Activated CD8-positive, alpha-beta memory T cell treated with anti-CD3 and anti-CD28 coated beads, Interleukin-2, amount 50 U/mL, for 48 hours (primary cell): Measurements from ENCODE around the gene KAT2A.
A peak's percentile ranks its signal among the peaks of the same experiment; 100 is the strongest.

Experiments used
- DNase-seq: peaks from one replicate; pipeline ENCODE4 v3.0.0-alpha.2; 2020

Gene KAT2A

DNA sequence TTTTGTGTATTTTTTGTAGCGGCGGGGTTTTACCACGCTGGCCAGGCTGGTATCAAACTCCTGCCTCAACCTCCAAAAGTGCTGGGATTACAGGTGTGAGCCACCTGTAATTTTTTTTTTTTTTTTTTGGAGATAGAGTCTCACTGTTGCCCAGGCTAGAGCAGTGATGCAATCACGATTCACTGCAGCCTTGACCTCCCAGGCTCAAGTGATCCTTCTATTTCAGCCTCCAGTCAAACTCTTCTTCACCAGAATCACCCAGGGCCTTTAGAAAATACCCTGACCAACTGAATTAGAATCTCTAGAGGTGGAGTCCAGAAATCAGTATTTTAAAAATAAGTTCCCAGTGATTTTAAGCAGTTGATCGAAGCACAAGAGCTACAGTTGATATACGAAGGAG lies 14.0 kb upstream of the KAT2A start:
- no peak for DNase-seq

DNA sequence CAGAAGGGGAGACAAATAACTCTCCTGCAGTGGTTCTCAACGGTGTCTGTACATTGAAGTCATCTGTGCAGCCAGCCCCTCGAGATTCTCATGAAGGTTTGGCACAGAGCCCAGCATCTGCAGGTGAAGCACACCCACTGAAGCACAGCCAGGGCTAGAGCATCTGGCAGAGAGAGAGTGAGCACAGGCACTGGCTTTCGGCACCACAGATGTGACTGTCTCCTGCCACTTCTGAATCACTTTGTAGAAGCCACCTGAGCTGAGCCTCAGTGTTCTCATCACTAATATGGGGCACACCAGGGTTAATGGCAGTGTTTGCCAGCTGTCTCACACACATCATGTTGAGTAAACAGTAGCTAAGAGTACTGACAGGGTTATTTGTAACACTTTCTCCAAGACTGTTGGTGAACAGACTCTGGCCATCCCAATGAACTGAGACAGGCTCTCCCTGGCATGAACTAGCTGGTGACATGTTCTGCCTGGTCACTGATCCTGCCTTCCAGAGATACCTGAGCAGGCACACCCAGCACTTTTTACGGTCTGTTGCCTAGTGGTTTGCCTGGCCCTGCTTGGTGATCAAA lies 12.4 kb upstream of the KAT2A start:
- DNase-seq, result no peak

DNA sequence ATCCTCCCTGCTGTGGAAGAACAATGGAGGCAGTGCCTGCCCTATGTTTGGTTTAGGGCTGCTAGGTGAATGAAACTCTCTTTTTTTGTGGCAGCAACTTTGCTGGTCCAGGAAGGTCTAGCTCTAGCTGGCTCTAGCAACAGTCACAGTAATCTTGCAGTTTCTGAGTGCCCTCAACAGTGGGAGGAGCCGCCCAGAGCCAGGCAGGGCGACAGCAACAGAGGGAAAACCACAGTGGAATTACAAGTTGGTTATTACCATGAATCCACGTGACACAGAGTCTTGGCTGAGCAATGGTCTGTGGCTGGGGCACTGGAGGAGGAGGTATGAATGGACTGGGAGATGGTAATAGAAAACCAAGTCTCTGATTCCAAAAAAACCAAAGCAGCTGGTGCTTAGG lies 11.8 kb upstream of the KAT2A start:
- no peak for DNase-seq

DNA sequence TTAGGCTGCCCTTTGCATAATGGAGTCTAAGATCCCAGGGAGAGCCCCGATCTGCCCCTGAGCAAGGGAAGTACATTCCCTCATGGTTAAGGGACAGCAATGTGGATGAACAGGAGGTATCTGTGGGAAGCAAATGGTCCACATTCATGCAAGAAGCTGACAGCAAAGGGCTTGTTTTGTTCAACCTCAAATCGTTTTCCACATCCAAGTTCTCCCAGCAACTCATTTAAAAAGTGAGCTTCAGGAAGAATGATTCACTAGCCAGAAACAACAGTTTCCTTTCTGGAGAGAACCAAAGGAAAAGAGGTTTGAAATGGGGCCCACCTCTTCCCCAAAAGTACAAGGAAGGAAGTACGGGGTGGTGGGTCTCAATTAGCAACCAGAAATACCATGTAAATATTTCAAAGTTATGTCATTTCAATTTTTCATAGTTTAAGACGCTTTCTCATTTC lies 10.8 kb upstream of the KAT2A start:
- no peak for DNase-seq

DNA sequence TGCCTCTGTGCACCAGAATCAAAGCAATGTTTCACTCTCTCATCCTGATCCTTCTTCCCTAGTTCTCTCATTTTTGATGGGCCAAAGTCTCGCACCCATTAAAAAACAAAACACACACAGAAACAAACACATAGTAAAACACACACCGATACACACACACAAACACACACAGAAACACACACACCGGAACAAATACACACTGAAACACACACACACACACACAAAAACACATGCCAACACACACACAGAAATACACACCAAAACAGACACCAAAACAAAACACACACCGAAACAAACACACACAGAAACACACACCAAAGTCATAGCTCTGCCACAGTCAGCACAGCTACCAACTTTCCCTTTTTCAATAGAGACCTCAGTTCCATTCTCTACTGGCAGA lies 10.1 kb upstream of the KAT2A start:
- DNase-seq, result no peak

DNA sequence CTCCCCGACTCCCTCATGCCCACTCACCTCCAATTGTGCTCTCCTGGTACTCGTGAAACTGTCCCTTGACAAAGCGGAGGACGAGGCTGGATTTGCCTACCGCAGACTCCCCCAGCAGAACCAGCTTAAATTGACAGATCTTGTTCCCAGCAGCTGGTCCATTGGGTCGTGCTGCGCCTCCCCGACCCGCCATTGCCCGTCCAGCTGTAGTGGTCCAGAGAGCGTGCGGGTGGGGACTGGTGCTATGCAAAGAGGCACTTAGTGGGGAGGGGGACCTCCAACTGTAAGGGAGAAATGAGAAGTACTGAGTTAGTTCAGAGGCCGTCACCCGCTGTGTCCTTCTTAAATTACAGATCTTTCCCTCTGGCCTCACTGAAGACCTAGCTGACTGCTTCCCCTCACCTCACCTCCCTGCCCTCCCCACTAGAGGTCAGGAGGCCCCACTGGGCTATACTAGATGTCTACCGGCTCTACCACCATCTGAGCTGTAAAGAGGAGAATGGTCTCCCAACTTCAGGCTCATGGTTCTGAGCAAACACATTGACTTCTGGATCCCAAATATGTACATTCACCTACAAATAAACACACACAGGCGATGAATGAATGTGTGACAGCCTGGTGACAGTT lies 9.3 kb upstream of the KAT2A start:
- DNase-seq, result no peak

DNA sequence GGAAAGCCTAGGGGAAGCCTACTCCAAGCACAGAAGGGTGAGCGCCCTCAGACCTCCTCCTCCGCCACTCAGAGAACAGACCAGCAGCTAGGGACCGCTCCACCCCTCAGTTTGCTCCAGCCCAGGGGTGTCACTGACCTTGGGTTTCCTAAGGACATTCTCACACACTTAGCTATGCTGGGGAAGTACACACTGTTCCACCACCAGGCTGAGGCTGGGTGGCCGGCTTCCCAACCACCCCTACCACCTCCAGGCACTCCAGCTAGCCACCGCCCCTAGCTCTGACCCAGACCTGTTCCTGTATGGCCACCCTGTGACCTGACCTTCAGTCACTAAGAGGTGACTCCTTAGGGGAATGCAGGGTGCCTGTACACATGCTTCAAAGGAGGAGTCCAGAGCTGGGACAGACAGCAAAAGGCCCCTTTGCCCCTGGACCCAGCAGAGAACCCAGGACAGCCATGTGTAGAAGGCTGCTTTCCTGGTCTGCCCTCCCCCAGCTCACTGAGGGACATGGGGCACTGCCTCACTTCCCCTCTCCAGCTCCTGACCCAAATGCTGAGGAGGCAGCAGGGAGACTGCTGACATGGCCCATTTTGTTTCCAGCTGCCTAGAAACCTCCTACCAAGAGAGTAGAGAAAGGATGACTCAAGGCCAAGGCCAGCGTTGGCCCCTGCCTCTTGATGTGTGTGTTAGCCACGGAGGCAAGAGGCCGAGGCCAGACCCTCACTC lies 8.1 kb upstream of the KAT2A start:
- no peak for DNase-seq

DNA sequence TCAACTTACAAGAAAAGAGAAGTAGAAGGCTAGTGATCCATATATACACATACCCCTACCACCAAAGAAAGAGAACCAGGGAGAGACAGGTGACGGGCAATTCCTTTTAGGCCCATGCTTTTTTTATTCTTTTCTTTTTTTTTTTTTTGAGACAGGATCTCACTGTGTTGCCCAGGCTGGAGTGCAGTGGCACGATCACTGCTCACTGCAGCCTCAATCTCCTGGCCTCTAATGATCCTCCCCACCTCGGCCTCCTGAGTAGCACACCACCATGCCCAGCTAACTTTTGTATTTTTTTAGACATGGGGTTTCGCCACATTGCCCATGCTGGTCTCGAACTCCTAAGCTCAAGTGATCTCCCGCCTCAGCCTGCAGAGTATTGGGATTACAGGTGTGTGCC lies 6.2 kb upstream of the KAT2A start:
- no peak for DNase-seq

DNA sequence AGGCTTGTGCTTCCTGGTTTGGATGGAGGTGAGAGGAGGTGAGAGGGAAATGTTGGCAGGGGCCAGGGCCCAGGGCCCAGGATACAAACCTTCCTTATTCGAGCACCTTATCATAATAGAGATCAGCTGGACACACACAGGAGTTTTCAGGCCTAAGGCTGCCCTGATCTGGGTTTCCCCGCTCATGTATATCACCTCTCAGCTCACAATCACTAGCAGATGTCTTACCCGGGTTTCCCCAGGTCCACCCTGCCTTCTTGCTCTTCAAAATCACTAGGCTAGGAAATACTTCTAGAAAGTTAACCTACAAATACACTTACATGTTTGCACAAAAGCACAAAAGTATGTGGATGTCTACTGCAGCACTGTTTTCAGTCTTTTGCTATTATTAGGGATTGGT lies 5.7 kb upstream of the KAT2A start:
- DNase-seq, result no peak

DNA sequence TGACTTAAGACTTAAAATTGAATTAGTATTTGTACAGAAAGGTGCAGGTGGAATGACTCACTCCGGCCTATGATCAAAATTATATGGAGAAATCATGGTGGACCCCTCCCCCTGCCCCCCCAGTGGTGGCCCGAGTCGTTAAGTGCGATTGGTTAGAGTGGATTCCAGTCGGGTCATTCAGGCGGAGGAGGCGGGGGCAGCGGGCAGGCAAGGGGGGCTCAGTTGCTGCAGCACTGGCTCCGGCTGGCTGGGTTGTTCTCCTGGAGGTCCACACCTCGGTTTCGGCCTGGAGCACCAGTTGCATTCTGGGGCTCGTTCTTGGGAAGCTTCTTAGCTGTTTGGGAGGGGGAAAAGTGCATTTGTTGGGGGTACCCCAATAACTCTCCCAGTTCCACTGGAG lies 4.4 kb upstream of the KAT2A start:
- DNase-seq, result no peak

DNA sequence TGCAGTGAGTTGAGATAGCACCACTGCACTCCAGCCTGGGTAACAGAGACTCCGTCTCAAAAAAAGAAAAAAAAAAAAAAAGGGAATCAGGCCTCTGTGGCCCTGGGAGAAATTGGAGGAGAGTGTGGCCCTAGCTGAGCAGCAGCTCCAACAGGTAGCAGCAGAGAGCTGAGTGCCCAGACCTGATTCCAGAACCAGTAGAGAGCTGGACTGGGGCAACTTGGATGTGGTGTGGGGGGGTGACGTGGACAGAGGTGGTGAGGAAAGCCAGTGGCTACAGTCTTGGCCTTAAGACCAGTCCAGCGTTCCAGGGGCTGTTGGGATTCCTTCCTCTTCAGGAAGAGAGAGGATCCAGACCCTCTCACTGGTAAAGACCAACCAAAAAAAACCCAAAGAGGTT lies 3.1 kb upstream of the KAT2A start:
- no peak for DNase-seq

DNA sequence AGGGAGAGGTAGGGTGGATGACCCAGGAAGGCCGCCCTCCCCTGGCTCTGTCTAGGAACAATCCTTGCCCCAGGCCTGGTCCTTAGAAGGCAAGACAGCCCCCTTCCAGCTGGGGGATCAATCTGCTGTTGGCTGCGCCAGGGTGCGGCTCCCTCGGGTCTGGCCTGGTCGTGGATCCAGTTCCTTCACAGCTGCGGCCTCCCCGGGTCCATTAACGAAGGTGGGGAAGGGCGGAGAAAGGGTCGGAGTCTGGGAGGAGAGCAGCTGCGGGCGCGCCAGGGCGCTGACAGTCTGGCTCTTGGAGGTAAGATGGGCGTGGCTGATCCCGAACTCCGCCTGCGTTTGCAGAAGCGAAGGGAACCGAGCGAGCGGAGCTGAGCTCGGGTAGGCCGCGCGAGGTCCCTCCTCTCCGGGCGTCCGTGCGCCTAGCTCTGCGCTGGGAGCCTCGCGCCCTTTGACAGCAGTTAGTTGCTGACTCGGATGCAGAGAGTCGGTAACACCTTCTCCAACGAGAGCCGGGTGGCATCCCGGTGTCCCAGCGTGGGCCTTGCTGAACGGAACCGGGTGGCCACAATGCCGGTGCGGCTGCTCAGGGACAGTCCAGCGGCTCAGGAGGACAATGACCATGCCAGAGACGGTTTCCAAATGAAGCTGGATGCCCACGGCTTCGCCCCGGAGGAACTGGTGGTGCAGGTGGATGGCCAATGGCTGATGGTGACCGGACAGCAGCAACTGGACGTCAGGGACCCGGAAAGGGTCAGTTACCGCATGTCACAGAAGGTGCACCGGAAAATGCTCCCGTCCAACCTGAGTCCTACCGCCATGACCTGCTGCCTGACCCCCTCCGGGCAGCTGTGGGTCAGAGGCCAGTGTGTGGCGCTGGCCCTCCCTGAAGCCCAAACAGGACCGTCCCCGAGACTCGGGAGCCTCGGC lies 1.5 kb upstream of the KAT2A start, which contains the start of gene HSPB9:
Gene HSPB9 (plus strand): TSS at position 434 of the 933 bp plus-strand sequence. CDS start 47 bp downstream, at position 481.
- DNase-seq, result no peak

DNA sequence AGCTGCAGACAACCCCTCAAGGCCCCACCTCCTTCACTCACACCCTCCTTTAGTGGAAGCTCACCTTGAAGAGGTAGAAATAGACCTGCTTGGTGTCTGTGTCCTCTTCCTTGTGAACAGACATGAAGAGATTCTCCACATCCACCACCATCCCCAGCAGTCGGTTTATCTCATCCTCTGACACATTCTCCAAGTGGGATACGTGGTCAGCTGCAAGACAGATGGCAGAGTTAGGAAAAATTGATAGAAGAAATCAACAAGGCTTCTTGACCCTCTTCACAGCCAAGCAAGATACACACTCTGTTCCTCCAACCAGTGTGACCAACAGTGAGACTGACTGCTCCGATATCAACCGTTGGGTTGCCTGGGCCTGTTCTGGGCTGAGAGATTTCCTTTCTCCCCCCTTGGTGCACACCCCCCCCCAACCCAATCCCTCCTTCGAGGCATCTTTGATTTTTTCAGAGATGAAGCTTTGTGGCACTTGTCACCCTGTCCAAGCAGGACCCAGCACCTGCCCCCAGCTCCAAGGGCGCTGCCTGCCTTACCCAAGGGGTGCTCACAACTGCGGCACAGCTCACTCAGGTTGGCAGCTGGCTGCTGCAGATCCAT lies 902 bp downstream of the KAT2A start:
- DNase-seq, result no peak

DNA sequence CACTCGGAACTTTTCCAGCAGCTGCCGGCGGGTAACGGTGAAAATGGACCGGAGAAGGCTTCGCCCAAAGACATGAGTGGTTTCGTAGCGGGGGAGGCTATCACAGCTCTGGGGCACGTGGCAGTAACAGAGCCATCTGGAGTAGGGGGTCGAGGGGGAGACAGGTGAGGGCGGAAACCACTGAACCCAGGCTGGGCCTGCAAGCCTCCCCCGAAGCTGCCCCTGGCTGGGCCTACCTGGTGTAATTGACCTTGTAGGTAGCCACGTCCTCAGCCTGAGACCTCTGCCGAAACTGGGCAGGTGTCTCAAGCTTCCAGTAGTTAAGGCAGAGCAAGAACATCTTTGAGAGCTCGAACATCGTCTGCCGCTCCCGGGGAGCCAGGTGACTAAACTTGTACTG lies 1.9 kb downstream of the KAT2A start:
- no peak for DNase-seq

DNA sequence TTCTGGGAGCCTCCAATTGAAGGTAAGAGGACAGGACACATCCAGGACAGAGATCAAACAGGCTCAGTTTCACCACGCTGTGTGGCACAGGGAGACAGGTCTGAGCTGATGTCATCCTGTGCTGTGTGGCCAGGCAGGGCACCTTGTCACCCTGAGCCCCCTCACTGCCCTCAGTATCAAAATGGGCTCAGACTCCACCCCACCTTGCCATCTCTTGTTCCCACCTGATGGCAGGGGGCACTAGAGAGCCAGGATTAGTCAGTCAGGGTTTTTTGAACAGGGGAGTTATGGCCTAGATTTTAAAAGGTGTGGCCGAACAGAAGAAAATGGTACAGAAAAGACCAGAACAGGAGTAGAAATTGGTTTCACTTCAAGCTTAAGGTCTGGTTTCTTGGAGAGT lies 2.6 kb downstream of the KAT2A start:
- DNase-seq, result peak; percentile 68

DNA sequence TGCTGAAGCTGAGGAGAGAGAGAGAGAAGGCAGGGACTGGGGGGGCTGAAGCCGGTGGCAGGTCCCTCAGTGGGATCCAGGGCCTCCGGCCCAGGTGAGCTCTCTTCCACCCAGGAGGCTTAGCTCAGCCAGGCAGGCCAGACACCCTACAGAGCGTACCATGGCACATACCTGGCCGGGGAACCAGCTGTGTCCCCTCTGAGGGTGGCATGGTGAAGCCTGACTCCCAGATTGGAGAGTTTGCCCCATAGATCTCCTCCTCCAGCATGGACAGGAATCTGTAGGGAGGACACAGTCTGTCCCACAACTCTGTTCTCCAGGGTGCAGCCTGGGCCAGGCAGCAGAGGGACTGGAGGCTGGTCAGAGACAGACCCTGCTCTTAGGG lies 3.0 kb downstream of the KAT2A start:
- DNase-seq, result no peak

DNA sequence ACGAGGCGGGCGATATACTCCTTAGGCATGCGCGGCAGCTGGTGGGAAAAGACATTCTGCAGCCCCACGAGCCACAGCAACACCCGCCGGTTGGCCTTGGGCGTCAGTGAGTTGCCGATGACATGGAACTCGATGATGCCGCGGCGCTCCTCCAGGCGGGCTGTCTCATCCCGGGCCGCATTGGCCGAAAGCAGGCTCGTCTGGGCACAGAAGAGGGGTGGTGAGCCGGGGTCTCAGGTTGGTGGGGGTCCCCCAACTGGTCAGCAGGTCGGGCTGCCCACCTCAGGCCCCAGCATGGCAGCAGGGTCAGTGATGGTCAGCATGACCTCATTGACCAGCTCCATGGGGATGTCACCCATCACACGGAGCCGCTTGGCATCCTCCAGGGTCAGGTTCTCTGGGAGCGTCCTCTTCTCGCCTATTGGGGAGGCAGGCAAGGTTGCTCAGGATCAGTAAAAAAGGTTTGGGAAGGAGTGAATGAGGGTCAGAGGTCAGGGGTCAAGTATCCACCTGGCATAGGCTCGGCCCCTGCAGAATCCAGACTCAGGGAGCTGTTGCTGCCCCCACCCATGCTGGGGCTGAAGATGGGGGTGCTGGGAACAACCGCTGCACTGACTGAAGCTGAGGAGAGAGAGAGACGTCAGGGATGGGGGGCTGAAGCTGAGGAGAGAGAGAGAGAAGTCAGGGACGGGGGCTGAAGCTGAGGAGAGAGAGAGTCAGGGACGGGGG lies 3.6 kb downstream of the KAT2A start:
- no peak for DNase-seq

DNA sequence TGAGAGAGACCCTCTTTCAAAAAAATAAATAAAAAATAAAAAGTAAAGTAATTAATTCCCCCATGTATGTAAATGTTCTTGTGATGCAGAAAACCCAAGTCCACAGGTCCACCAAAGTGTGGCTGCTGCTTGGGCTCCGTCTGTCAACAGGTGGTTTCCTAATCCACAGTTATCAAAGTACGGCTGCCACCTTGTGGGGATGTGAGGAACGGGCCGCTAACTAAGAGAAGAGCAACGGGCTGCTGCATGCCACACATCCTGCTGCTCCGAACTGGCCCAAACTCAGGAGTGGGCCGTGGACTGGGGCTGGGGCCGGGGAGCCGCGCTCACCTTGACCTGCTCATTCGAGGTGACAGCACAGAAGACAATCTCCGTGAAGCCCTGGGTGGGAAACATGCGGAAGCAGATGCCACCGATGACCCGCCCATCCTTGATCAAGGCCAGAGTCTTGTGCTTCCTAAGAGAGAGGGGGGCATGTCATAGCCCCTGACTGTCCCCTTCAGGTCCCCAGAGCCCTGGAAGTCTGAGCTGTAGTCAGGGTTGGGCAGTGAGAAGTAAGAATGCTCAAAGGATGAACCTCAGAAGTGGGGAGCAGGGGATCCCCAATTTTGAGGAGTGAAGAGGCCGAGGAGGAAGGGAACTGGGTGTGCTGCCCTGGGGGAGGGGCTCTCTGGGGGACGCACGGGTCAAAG lies 4.3 kb downstream of the KAT2A start:
- peak; percentile 81 for DNase-seq

DNA sequence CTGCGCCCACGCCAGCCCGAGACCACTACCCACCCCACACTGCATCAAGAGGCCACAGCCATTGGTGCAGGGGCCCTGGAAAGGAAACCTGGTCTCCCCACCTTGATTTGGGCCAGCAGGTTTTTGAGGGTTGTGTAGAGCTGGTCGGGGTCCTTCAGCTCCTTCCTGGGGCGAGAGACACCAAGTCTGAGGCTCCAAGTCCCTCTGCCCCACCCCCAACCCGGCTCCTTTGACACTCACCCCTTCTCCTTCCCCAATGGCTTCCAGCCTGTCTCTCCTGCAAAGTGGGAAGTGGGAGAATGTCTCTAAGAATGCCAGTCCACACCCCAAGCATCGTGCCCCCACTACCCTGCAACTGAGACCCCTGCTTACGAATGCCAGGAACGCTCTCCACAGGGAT lies 7.0 kb downstream of the KAT2A start:
- DNase-seq, result no peak

DNA sequence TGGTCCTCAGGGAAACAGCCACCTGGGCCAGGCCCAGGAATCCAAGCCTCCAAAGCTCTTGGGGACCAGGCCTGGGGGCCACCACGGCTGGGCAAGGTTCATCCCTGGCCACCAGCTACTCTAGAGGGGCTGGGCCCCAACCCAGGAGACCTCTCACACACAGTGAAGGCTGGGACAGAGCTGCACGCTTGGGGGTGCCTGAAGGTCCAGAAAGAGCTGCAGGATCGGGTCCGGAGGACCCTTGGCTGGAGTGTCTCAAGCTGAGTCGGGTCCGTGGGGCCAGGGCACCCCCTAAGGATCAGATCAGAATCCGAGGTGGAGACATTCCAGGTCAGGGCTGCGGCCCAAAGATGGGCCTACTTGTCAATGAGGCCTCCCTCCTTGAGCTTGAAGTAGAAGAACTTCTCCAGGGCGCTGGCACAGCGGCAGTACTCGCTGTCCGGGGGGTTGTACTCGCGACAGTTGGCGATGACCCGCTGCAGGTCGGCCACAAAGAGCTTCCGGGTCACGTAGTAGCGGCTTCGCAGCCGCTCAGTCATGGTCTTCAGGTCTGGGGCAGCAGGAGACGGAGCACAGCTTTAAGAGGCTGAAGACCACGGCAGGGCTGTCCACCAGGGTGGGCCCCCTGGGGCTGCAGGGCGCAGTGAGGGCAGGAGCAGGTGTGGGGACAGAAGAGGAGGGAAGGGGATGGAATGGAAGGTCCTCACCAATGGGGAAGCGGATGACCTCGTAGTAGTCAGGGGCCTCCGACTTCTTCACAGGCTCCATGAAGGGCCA lies 7.7 kb downstream of the KAT2A start:
- no peak for DNase-seq
